Activated T-helper 1 cell treated with anti-CD3 and anti-CD28 coated beads, Interleukin-12 subunit alpha, Interleukin-12 subunit beta, Interleukin-2, Interleukin-4 antibody, amounts not matched to agents 30 ng/mL and 10 ng/mL and 1 ng/mL, durations not matched to agents 14 hours and 24 hours and 36 hours (primary cell): ENCODE results near the gene RPP25L. TPM values are rescaled to one million over a fixed set of nuclear protein-coding genes. Genes with fewer than 3 reads are reported as not detected.

Source experiments
- DNase-seq: peaks from one replicate; pipeline ENCODE4 v3.0.0; 2021; ENCODE audit warnings: low spot score
- H3K27ac Mint-ChIP-seq: one replicate; pipeline ENCODE4 v1.8.0; 2021; ENCODE audit warnings: mild to moderate bottlenecking, mixed read lengths
- H3K27me3 Mint-ChIP-seq: one replicate; pipeline ENCODE4 v1.8.0; 2022; ENCODE audit warnings: mild to moderate bottlenecking, moderate library complexity, mixed read lengths; ENCODE audit not compliant: insufficient read depth
- H3K36me3 Mint-ChIP-seq: one replicate; pipeline ENCODE4 v1.8.0; 2021; ENCODE audit warnings: low read depth, mixed read lengths
- H3K4me1 Mint-ChIP-seq: one replicate; pipeline ENCODE4 v1.8.0; 2021; ENCODE audit warnings: low read depth, mixed read lengths
- H3K4me3 Mint-ChIP-seq: one replicate; pipeline ENCODE4 v1.8.0; 2021; ENCODE audit warnings: mild to moderate bottlenecking, moderate library complexity, mixed read lengths
- H3K9me3 Mint-ChIP-seq: one replicate; pipeline ENCODE4 v1.8.0; 2021; ENCODE audit warnings: mixed read lengths
- intact Hi-C: fragments of 100-400 bp; cut with micrococcal nuclease; formaldehyde crosslinking; loops from one replicate; pipeline ENCODE4 v1.15.1; 2024
- total RNA-seq: library from RNA; stranded (reverse); gene quantifications from 2 replicates; pipeline ENCODE4 v1.2.3, GENCODE V29; 2022

RPP25L gene
- total RNA-seq, 1 donor from 2014 or later: 37.5 TPM

- Mint-ChIP-seq H3K36me3 (no peaks in the 10 kb centered on the region), H3K4me1 (no peaks in the 10 kb centered on the region), H3K27ac (no peak overlapping the region), H3K9me3 (no peaks in the 10 kb centered on the region), H3K4me3 (no peak overlapping the region), H3K27me3 (peaks cover 33% of the 10 kb centered on the region)
- intact Hi-C loops: no loop called here
- DNase-seq: no peak
These were observed 38.1 kb downstream of the RPP25L start for GRCh38 chr9:34573599-34574325.

- no peaks in the 10 kb centered on the region for H3K36me3 Mint-ChIP-seq
These were observed 39.3 kb downstream of the RPP25L start for GRCh38 chr9:34572628-34573027.

GRCh38 chr9:34572092-34572491 is 39.8 kb downstream of the RPP25L start:
- no peaks in the 10 kb centered on the region for H3K36me3 Mint-ChIP-seq
- H3K4me3 Mint-ChIP-seq: no peak overlapping the region

More at GRCh38 chr9:34572628-34573027, 39.3 kb downstream of the RPP25L start:
- intact Hi-C loops: no loop called here
- H3K4me1 Mint-ChIP-seq: no peaks in the 10 kb centered on the region
- no peak for DNase-seq
- H3K4me3 Mint-ChIP-seq: no peak overlapping the region
- H3K27me3 Mint-ChIP-seq: peaks cover 34% of the 10 kb centered on the region
- H3K27ac Mint-ChIP-seq: no peak overlapping the region
- no peaks in the 10 kb centered on the region for H3K9me3 Mint-ChIP-seq

GRCh38 chr9:34571481-34571810 is 40.5 kb downstream of the RPP25L start:
- no peaks in the 10 kb centered on the region for H3K36me3 Mint-ChIP-seq
- no peaks in the 10 kb centered on the region for H3K9me3 Mint-ChIP-seq
- H3K27me3 Mint-ChIP-seq: peaks cover 28% of the 10 kb centered on the region
- no peaks in the 10 kb centered on the region for H3K4me1 Mint-ChIP-seq
- no peak overlapping the region for H3K4me3 Mint-ChIP-seq
- intact Hi-C loops: no loop called here
- H3K27ac Mint-ChIP-seq: no peak overlapping the region
- no peak for DNase-seq

More at GRCh38 chr9:34572092-34572491, 39.8 kb downstream of the RPP25L start:
- peaks cover 32% of the 10 kb centered on the region for H3K27me3 Mint-ChIP-seq
- intact Hi-C loops: no loop called here
- no peak overlapping the region for H3K27ac Mint-ChIP-seq
- no peaks in the 10 kb centered on the region for H3K4me1 Mint-ChIP-seq
- no peaks in the 10 kb centered on the region for H3K9me3 Mint-ChIP-seq
- DNase-seq: no peak

- Mint-ChIP-seq H3K27me3 (peaks cover 24% of the 10 kb centered on the region), H3K4me1 (no peaks in the 10 kb centered on the region), H3K27ac (no peak overlapping the region), H3K36me3 (no peaks in the 10 kb centered on the region), H3K4me3 (no peak overlapping the region), H3K9me3 (no peaks in the 10 kb centered on the region)
- DNase-seq: no peak
- intact Hi-C loops: no loop called here
These were observed 41.0 kb downstream of the RPP25L start for GRCh38 chr9:34570809-34571480.

GRCh38 chr9:34570376-34570775 is 41.5 kb downstream of the RPP25L start:
- intact Hi-C loops: no loop called here
- Mint-ChIP-seq H3K9me3 (no peaks in the 10 kb centered on the region), H3K27ac (no peak overlapping the region), H3K36me3 (no peaks in the 10 kb centered on the region), H3K4me1 (no peaks in the 10 kb centered on the region), H3K4me3 (no peak overlapping the region), H3K27me3 (peaks cover 20% of the 10 kb centered on the region)
- DNase-seq: no peak

- DNase-seq: no peak
- H3K4me3 Mint-ChIP-seq: no peak overlapping the region
- intact Hi-C loops: no loop called here
- H3K9me3 Mint-ChIP-seq: no peaks in the 10 kb centered on the region
- peaks cover 15% of the 10 kb centered on the region for H3K27me3 Mint-ChIP-seq
- H3K27ac Mint-ChIP-seq: no peak overlapping the region
- no peaks in the 10 kb centered on the region for H3K36me3 Mint-ChIP-seq
- no peaks in the 10 kb centered on the region for H3K4me1 Mint-ChIP-seq
These were observed 43.1 kb downstream of the RPP25L start for GRCh38 chr9:34568774-34569173.

GRCh38 chr9:34568133-34568532 is 43.8 kb downstream of the RPP25L start:
- no peak overlapping the region for H3K27ac Mint-ChIP-seq
- intact Hi-C loops: no loop called here
- H3K4me1 Mint-ChIP-seq: no peaks in the 10 kb centered on the region
- H3K27me3 Mint-ChIP-seq: peaks cover 17% of the 10 kb centered on the region
- H3K9me3 Mint-ChIP-seq: no peaks in the 10 kb centered on the region
- H3K36me3 Mint-ChIP-seq: no peaks in the 10 kb centered on the region
- no peak overlapping the region for H3K4me3 Mint-ChIP-seq
- no peak for DNase-seq

GRCh38 chr9:34566972-34567371 is 44.9 kb downstream of the RPP25L start:
- Mint-ChIP-seq H3K27ac (no peak overlapping the region), H3K4me3 (no peak overlapping the region), H3K27me3 (peaks cover 17% of the 10 kb centered on the region), H3K9me3 (no peaks in the 10 kb centered on the region), H3K4me1 (no peaks in the 10 kb centered on the region), H3K36me3 (no peaks in the 10 kb centered on the region)
- DNase-seq: no peak
- intact Hi-C loops: no loop called here

GRCh38 chr9:34566322-34566721 is 45.6 kb downstream of the RPP25L start:
- Mint-ChIP-seq H3K9me3 (no peaks in the 10 kb centered on the region), H3K4me1 (no peaks in the 10 kb centered on the region), H3K27ac (no peak overlapping the region), H3K36me3 (no peaks in the 10 kb centered on the region), H3K27me3 (peaks cover 15% of the 10 kb centered on the region), H3K4me3 (no peak overlapping the region)
- no peak for DNase-seq
- intact Hi-C loops: no loop called here

- Mint-ChIP-seq H3K9me3 (no peaks in the 10 kb centered on the region), H3K27ac (no peak overlapping the region), H3K36me3 (no peaks in the 10 kb centered on the region), H3K27me3 (peaks cover 15% of the 10 kb centered on the region), H3K4me3 (no peak overlapping the region), H3K4me1 (no peaks in the 10 kb centered on the region)
- intact Hi-C loops: no loop called here
- no peak for DNase-seq
These were observed 46.0 kb downstream of the RPP25L start for GRCh38 chr9:34565856-34566255.

GRCh38 chr9:34564617-34565016 is 47.3 kb downstream of the RPP25L start:
- no peak for DNase-seq
- H3K4me3 Mint-ChIP-seq: no peak overlapping the region
- intact Hi-C loops: loop anchor here (5.0 kb wide), 1 partner anchor 38 kb away; no protein-coding TSS in a partner anchor
- H3K36me3 Mint-ChIP-seq: no peaks in the 10 kb centered on the region
- peaks cover 15% of the 10 kb centered on the region for H3K27me3 Mint-ChIP-seq
- H3K27ac Mint-ChIP-seq: no peak overlapping the region
- H3K9me3 Mint-ChIP-seq: no peaks in the 10 kb centered on the region
- H3K4me1 Mint-ChIP-seq: no peaks in the 10 kb centered on the region

GRCh38 chr9:34563262-34563661 is 48.6 kb downstream of the RPP25L start:
- Mint-ChIP-seq H3K27me3 (peaks cover 11% of the 10 kb centered on the region), H3K4me1 (no peaks in the 10 kb centered on the region), H3K27ac (no peak overlapping the region), H3K4me3 (no peak overlapping the region), H3K9me3 (no peaks in the 10 kb centered on the region), H3K36me3 (no peaks in the 10 kb centered on the region)
- DNase-seq: no peak
- intact Hi-C loops: loop anchor here (5.0 kb wide), 1 partner anchor 39 kb away; no protein-coding TSS in a partner anchor
